ENCODE results near the gene VSX1.

VSX1 gene

DNA sequence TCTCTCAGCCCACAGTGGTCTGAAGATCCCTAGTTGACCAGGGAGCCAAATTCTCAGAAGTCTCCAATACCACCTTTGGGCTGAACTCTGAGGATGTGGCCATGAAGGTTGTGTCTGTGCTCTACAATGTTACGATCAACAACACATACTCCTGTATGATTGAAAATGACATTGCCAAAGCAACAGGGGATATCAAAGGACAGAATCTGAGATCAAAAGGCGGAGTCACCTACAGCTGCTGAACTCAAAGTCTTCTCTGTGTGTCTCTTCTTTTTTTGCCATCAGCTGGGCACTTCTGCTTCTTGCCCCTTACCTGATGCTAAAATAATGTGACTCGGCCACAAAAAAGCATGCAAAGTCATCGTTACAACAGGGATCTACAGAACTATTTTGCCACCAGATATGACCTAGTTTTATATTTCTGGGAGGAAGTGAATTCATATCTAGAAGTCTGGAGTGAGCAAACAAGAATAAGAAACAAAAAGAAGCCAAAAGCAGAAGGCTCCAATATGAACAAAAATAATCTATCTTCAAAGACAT, 17.7 kb upstream of the VSX1 start:
- no peak overlapping the region for H3K4me3 Mint-ChIP-seq
- peaks cover 4% of the 10 kb centered on the region for H3K4me1 Mint-ChIP-seq (ENCODE audit: low read depth)
- no peaks in the 10 kb centered on the region for H3K36me3 Mint-ChIP-seq (ENCODE audit: low read depth)
- peaks cover 18% of the 10 kb centered on the region for H3K27me3 Mint-ChIP-seq (ENCODE audit: low read depth)
- H3K9me3 Mint-ChIP-seq = no peaks in the 10 kb centered on the region
- H3K27ac Mint-ChIP-seq = no peak overlapping the region

DNA sequence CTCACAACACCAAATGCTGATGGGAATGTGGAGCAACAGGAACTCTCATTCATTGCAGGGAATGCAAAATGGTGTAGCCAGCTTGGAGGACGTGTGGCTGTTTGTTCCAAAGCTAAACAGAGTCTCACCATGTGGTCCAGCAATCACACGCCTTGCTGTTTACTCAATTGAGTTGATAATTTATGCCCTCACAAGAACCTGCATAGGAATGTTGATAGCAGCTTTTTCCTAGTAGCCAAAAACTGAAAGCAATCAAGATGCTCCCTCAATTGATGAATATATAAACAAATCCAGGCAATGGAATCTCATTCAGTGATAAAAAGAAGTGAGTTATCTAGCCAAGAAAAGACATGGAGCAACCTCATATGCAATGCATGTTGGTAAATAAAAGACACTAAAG, 15.6 kb upstream of the VSX1 start:
- H3K36me3 Mint-ChIP-seq (ENCODE audit: low read depth) = no peaks in the 10 kb centered on the region
- H3K27me3 Mint-ChIP-seq (ENCODE audit: low read depth) = peaks cover 21% of the 10 kb centered on the region
- H3K4me3 Mint-ChIP-seq = no peak overlapping the region
- H3K27ac Mint-ChIP-seq = no peak overlapping the region
- peaks cover 4% of the 10 kb centered on the region for H3K4me1 Mint-ChIP-seq (ENCODE audit: low read depth)
- no peaks in the 10 kb centered on the region for H3K9me3 Mint-ChIP-seq

DNA sequence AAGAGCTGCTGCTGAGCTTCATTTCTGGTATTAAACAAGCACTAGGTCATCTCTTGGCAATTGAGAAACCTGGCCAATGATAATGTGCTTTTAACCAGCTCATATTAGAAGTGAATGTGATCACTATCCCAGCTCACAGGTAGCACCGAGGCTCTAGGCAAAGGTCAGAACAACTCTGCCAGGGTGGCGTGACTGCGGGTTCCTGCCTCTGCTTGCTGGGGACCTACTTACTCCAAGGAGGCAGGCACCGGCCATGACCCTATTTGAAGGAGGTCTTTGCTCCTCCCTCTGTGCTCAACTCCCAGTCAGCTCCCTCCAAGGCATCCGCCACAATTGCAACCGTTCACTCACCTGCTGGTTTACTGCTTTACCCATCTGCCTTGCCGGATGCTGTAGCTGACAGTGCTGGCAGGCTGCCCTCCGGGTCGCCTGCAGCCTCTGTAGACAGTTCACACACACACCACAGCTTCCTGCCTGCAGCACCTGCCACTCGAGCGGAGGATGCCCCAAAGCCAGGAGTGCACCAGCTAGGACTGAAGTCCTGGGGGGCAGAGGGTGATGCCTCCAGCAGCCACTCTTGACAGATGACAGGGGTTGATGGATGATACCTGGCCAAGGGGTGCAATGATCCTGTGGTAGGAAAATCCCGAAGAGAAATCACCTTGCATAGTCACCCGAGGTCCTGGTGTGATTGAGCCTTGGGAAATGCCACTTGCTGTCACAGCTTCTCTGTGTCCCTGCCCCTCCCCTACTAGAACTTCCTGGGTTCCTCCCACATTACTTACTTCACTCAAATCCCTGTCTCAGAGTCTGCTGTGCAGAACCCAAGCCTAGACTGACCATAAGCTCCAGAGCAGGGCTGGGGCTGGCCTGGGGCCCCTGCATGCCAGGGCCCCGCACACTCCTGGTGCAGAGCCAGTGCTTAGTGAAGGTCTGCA, 8.8 kb upstream of the VSX1 start:
- Mint-ChIP-seq H3K9me3 (no peaks in the 10 kb centered on the region), H3K4me3 (peak overlapping the region; percentile 7), H3K27me3 (ENCODE audit: low read depth) (peaks cover 43% of the 10 kb centered on the region), H3K27ac (no peak overlapping the region), H3K36me3 (ENCODE audit: low read depth) (no peaks in the 10 kb centered on the region), H3K4me1 (ENCODE audit: low read depth) (peaks cover 15% of the 10 kb centered on the region)

DNA sequence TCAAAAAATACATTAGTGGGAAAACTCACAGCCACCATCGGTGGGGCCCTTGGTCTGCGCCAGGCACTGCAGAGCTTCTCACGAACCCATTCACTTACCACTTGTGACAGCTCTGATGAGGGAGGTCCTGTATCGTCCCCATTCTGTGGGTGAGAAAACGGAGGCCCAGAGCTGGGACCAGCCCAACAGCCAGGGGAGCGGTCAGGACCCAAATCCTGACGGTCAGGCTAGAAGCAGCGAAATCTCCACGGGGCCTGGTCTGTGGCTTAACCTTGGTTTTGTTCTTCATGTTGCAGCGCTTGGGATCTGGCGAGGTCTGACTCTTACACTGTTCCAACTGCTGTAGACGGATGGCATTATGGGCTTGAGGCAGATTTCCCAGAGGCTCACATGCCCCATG, 7.7 kb upstream of the VSX1 start:
- peaks cover 15% of the 10 kb centered on the region for H3K4me1 Mint-ChIP-seq (ENCODE audit: low read depth)
- H3K27me3 Mint-ChIP-seq (ENCODE audit: low read depth) = peaks cover 46% of the 10 kb centered on the region
- H3K36me3 Mint-ChIP-seq (ENCODE audit: low read depth) = no peaks in the 10 kb centered on the region
- no peak overlapping the region for H3K27ac Mint-ChIP-seq
- H3K9me3 Mint-ChIP-seq = no peaks in the 10 kb centered on the region
- H3K4me3 Mint-ChIP-seq = no peak overlapping the region

DNA sequence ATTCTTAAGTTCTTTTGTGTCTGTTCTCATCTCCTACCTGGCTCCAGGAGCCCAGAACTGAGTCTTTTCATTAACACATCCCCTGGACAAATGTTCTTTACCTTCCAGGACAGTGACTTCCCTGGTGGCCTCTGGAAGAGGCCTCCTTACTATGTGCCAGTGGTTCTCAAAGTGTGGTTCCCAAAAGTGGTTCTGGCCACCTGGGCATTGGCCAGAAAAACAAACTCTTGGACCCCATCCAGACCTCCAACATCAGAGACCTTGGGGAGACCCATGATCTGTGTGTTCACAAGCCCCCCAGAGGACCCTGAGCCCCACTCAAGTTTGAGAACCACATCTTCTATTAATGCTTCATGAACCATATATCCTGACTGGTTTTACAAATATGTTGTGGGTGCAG, 7.2 kb upstream of the VSX1 start:
- no peak overlapping the region for H3K27ac Mint-ChIP-seq
- H3K27me3 Mint-ChIP-seq (ENCODE audit: low read depth) = peaks cover 51% of the 10 kb centered on the region
- no peak overlapping the region for H3K4me3 Mint-ChIP-seq
- H3K36me3 Mint-ChIP-seq (ENCODE audit: low read depth) = no peaks in the 10 kb centered on the region
- H3K4me1 Mint-ChIP-seq (ENCODE audit: low read depth) = peaks cover 16% of the 10 kb centered on the region
- no peaks in the 10 kb centered on the region for H3K9me3 Mint-ChIP-seq

DNA sequence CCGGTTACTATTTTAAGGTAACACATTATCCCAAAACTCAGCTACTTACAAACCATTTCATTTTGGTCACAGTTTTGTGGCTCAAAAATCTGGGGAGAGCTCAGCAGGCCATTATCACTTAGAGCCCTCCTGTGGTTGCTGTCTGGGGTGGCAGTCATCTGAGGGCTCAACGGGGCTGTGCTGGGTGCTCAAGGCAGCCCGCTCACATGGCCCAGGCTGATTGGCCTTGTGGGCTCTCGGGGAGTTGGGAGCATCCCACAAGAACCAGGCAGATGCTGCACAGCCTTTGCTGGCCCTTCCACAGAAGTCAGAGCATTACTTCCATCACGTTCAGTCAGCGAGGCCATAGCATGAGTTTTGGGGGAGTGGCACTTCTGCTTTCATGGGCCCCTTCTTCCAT, 6.3 kb upstream of the VSX1 start:
- Mint-ChIP-seq H3K4me3 (no peak overlapping the region), H3K27me3 (ENCODE audit: low read depth) (peaks cover 56% of the 10 kb centered on the region), H3K36me3 (ENCODE audit: low read depth) (no peaks in the 10 kb centered on the region), H3K9me3 (no peaks in the 10 kb centered on the region), H3K27ac (no peak overlapping the region), H3K4me1 (ENCODE audit: low read depth) (peaks cover 22% of the 10 kb centered on the region)

DNA sequence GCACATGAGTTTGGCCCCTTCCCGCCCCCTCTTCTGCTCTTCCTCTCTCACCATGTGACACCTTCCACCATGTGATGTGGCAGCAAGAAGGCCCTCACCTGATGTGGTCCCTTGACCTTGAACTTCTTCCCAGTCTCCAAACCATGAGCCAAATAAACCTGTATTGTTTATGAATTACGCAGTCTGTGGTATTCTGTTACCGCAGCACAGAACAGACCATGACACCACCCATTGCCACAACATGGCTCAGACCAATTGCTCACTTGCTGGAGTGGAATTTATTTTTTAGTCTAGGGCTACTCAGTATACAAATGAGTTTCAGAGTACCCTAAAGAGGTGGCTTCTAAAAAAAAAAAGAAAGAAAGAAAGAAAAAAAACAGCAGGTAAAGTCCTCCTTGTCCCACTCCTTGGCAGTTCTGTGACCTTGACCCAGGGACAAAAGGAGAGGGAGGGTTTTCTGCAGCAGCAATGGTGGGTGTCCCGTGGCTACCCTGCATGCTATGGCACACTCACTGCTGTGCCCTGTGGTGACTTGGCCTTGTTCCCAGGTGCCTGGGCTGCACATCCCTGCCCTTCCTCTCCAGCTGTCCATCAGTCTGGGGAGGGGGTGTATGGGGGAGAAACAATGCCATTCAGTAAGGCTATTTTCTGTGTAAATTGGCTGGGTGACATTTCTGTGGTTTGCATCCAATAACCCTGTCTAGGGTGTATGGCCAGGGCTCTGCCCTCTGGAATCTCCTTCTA, 5.4 kb upstream of the VSX1 start:
- peaks cover 22% of the 10 kb centered on the region for H3K4me1 Mint-ChIP-seq (ENCODE audit: low read depth)
- H3K36me3 Mint-ChIP-seq (ENCODE audit: low read depth) = no peaks in the 10 kb centered on the region
- no peak overlapping the region for H3K4me3 Mint-ChIP-seq
- H3K9me3 Mint-ChIP-seq = no peaks in the 10 kb centered on the region
- peaks cover 64% of the 10 kb centered on the region for H3K27me3 Mint-ChIP-seq (ENCODE audit: low read depth)
- no peak overlapping the region for H3K27ac Mint-ChIP-seq

DNA sequence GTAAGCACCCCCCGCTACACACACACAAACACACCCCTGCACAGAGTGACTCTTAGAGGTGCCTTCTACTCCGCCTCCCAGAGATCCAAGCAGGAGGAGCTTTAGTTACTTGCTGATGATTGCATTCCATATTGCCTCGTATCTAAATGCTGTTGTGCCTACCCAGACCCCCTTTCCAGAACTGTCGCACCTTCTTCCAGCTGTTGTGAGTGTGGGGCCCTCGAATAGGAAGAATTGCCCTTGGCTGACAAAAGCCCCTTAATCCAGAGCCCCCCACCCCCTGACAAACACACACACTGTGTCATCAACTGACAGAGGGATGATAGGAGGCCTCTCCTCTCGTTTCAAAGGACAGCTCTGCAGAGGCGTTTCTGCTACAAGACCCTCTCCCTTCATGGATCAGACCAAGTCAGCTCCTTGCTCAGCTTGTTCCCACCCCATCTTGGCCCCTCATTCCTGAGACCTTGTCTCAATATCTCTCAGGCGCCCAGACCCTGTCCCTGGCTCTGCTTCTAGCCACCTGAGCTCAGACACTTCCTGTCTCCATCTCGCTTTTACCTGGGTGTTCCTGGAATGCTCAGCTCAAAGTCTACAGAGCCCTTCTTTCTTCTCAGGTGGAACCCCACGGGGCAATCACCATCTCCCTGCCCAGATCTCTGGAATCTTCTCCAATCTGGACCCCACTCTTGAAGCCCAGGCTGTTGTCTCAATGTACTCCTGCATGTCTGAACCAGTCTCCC, 4.0 kb upstream of the VSX1 start:
- Mint-ChIP-seq H3K36me3 (ENCODE audit: low read depth) (no peaks in the 10 kb centered on the region), H3K9me3 (no peaks in the 10 kb centered on the region), H3K27ac (no peak overlapping the region), H3K4me3 (no peak overlapping the region), H3K4me1 (ENCODE audit: low read depth) (peaks cover 14% of the 10 kb centered on the region), H3K27me3 (ENCODE audit: low read depth) (peaks cover 72% of the 10 kb centered on the region)

DNA sequence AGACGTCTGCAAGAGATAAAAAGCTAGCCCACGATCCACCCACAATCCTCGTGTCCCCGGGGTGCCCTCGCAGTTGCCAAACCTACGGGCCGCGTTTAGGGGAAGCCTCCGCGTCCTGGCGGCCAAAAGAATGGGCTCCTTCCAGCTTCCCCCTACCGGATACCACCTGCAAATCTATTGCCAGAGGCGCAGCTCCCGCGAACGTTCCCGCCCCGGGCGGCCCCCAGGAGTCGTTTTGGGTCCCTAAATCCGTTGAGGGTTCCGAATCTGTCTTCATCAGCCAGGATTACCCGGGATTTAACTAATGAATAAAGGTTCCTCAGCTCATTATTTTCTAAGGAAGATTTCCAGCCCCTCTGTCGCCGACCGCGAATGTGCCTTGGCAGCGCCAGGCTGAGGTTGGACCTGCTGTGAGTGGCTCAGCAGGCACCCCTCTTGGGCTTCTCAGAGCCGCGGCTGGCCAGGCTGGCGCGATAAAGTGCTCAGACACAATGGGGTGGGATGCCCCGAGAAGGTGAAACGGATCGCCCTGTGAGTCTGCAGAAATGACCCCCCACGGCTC, 2.8 kb upstream of the VSX1 start:
- no peaks in the 10 kb centered on the region for H3K9me3 Mint-ChIP-seq
- H3K4me3 Mint-ChIP-seq = no peak overlapping the region
- peaks cover 9% of the 10 kb centered on the region for H3K4me1 Mint-ChIP-seq (ENCODE audit: low read depth)

DNA sequence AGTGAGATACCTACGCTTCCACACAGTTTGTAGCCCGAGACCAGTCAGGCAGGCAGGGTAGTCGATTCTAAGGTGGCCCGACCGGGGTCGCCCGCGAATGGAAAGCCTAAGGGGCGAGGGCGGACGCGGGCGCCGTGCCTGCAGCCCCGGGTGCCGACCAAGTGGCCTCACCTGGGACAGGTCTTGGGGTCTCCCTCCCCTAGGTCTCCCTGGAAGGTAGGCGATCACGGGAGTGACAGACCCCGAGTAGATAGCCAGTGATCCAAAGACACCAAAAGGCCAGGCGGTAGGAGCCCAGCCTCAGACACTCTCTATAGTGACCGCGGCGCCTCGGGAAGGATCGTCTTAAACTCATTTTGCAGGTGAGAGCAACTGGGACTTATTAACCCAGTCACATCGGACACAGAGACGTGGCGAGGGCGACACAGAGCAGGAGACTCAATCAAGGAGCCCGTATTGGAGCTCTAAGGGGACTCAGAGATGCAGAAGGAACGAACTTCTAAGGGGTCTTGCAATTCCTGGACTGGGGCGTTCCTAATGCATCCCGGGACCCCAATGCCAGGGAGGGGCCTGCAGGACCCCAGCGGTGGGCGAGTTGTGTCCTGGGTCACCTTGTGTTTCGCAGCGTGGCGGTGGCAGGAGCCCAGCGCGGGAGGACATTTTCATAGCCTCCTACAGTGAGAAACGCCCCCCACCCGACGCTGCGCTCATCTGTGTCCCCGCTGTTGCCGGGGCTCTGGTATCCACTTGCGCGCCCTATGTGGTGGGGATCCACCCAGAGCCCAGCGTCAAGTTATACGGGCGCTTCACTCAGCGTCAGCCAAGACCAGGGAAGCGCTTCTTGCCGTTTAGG, 2.1 kb upstream of the VSX1 start:
- peaks cover 85% of the 10 kb centered on the region for H3K27me3 Mint-ChIP-seq (ENCODE audit: low read depth)
- no peaks in the 10 kb centered on the region for H3K9me3 Mint-ChIP-seq
- no peak overlapping the region for H3K27ac Mint-ChIP-seq
- H3K36me3 Mint-ChIP-seq (ENCODE audit: low read depth) = no peaks in the 10 kb centered on the region
- H3K4me3 Mint-ChIP-seq = peak overlapping the region; percentile 28
- H3K4me1 Mint-ChIP-seq (ENCODE audit: low read depth) = peaks cover 7% of the 10 kb centered on the region

More for the DNA sequence above, 2.8 kb upstream of the VSX1 start:
- H3K36me3 Mint-ChIP-seq (ENCODE audit: low read depth) = no peaks in the 10 kb centered on the region
- peaks cover 84% of the 10 kb centered on the region for H3K27me3 Mint-ChIP-seq (ENCODE audit: low read depth)
- no peak overlapping the region for H3K27ac Mint-ChIP-seq

DNA sequence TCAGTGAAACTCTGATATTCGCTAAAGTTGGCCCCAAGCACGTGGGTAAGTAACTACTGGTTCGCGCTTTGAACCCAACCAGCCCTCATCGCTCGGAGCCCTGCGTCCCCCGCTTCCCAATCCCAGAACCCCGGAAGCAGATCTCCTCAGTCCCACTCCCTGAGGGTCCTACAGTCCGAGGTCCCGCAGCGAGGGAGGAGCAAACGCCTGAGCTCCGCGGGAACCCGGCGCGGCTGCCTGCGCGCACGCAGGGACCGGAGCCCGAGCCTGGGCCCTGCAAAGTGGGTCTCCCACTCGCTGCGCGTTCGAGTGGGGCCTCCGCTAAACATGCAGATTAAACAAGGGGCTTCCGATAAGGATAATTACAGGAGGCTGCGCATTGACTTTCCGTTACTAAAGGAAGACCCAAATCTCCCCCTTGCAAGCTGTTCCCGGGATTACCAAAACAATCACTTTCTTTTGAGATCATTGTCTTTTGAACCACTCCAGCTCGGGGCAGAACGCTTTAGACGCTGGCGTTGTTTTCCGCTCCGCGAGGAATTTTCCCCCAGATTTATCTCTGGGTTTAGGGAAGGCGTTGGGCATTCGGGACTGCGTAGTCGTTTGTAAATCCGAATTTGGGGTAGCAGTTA, 1.3 kb upstream of the VSX1 start:
- H3K36me3 Mint-ChIP-seq (ENCODE audit: low read depth) = no peaks in the 10 kb centered on the region
- peaks cover 7% of the 10 kb centered on the region for H3K4me1 Mint-ChIP-seq (ENCODE audit: low read depth)
- H3K27ac Mint-ChIP-seq = no peak overlapping the region
- peaks cover 87% of the 10 kb centered on the region for H3K27me3 Mint-ChIP-seq (ENCODE audit: low read depth)
- H3K9me3 Mint-ChIP-seq = no peaks in the 10 kb centered on the region
- no peak overlapping the region for H3K4me3 Mint-ChIP-seq

DNA sequence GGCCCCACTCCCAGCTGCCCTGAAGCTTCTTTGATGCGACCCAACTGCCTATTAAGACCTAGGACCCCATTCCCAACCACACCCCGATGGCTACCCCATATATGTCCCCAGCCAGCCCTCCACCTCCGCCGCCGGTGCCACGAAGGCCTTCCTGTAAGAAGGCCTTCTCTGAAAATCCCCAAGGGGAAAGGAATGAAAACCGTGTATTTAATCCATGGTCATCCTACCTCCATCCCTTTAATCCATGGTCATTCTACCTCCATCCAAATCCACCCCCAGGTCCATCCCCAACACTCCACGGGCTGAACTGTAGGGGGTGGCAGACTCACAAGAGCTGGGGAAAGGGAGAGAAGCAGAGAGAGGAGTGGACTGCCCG, 545 bp upstream of the VSX1 start:
- no peak overlapping the region for H3K27ac Mint-ChIP-seq
- no peaks in the 10 kb centered on the region for H3K9me3 Mint-ChIP-seq
- no peaks in the 10 kb centered on the region for H3K36me3 Mint-ChIP-seq (ENCODE audit: low read depth)
- H3K27me3 Mint-ChIP-seq (ENCODE audit: low read depth) = peaks cover 89% of the 10 kb centered on the region
- peaks cover 7% of the 10 kb centered on the region for H3K4me1 Mint-ChIP-seq (ENCODE audit: low read depth)
- H3K4me3 Mint-ChIP-seq = no peak overlapping the region

DNA sequence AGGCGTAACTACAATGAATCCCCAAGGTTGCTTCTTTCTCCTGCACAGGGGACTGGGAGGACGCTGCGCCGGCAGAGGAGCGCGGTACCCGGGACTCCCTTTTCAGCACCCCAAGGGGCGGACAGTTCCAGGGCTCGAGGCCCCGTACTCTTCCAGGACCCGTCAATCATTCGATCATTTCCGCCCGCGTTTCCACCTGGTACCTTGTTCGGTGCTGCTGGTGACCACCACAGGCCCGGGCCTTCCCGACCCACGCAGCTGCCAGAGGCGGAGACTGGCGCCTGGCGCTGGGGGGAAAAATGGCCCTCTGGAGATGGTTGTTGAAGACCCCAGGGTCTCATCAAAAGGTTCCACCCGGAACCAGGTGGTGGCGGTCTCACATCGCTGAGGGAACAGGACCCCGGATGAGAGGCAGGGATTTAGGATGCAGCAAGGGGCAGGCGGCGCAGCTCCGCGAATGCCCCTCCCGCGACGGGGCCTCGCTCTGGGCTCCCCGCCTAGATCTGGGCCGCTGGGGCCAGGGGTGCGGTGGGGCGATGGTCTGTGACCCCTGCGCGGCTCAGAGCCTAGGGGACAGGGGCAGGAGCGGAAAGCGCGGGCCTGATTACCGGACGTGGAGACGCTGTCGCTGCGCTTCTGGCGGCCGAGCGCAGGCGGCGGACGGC, 744 bp downstream of the VSX1 start:
- no peaks in the 10 kb centered on the region for H3K9me3 Mint-ChIP-seq
- peaks cover 7% of the 10 kb centered on the region for H3K4me1 Mint-ChIP-seq (ENCODE audit: low read depth)
- H3K4me3 Mint-ChIP-seq = no peak overlapping the region
- H3K27me3 Mint-ChIP-seq (ENCODE audit: low read depth) = peaks cover 86% of the 10 kb centered on the region
- no peak overlapping the region for H3K27ac Mint-ChIP-seq
- H3K36me3 Mint-ChIP-seq (ENCODE audit: low read depth) = no peaks in the 10 kb centered on the region
